PC-3 (cell line): ENCODE results near the gene FOXN3. TPM values are rescaled to one million over a fixed set of nuclear protein-coding genes. Genes with fewer than 3 reads are reported as not detected.

Source experiments
- ATAC-seq: fragments of 200-7000 bp; cut with Tn5 transposase; 2 replicates; pipeline ENCODE4 v1.9.1; 2020; ENCODE audit warnings: mild to moderate bottlenecking, moderate library complexity
- BruUV-seq: library from RNA; stranded (reverse); fragments of 400-500 nt; replicated peaks from 2 replicates; lab custom pipeline; 2021; lab: Mats Ljungman, UMichigan
- CTCF ChIA-PET: fragments of 300-600 bp; sonication (Branson Sonifier 250); formaldehyde crosslinking; loops from one replicate; lab custom pipeline; 2022; ENCODE audit warnings: antibody characterized with exemption; lab: Charles Lee
- POLR2A ChIA-PET: fragments of 300-600 bp; sonication (Branson Sonifier 250); formaldehyde crosslinking; loops from one replicate; lab custom pipeline; 2022; ENCODE audit warnings: antibody characterized with exemption; ENCODE audit not compliant: unreplicated experiment; lab: Charles Lee
- DNase-seq: peaks from one replicate; pipeline ENCODE4 v3.0.0-alpha.2; 2015
- H2AFZ ChIP-seq: fragments of 300-600 bp; sonication (generic); 2 replicates; pipeline ENCODE4 v1.6.0; 2016; ENCODE audit warnings: antibody characterized with exemption, low read length
- H3F3A ChIP-seq: fragments of 300-600 bp; sonication (generic); one replicate; pipeline ENCODE4 v1.6.0; 2017; ENCODE audit warnings: antibody characterized with exemption, low read length, control low read depth, mild to moderate bottlenecking; ENCODE audit not compliant: unreplicated experiment
- H3K27ac ChIP-seq: fragments of 300-600 bp; sonication (generic); 2 replicates; pipeline ENCODE4 v1.5.1; 2016; ENCODE audit warnings: mild to moderate bottlenecking, low read length
- H3K27me3 ChIP-seq: fragments of 300-600 bp; sonication (generic); 2 replicates; pipeline ENCODE4 v1.6.1; 2016; ENCODE audit warnings: low read length, mixed read lengths
- H3K36me3 ChIP-seq: fragments of 300-600 bp; sonication (generic); 2 replicates; pipeline ENCODE4 v1.6.1; 2016; ENCODE audit warnings: low read depth, mixed run types, low read length, mixed read lengths
- H3K4me1 ChIP-seq: fragments of 300-600 bp; sonication (generic); 2 replicates; pipeline ENCODE4 v1.5.1; 2016; ENCODE audit warnings: low read length; ENCODE audit not compliant: insufficient read depth
- H3K4me2 ChIP-seq: fragments of 300-600 bp; sonication (generic); 2 replicates; pipeline ENCODE4 v1.6.0; 2016; ENCODE audit warnings: low read length
- H3K4me3 ChIP-seq: fragments of 300-600 bp; sonication (generic); 2 replicates; pipeline ENCODE4 v1.5.1; 2016; ENCODE audit warnings: mild to moderate bottlenecking, low read length, mixed read lengths
- H3K79me2 ChIP-seq: fragments of 300-600 bp; sonication (generic); 2 replicates; pipeline ENCODE4 v1.6.1; 2017; ENCODE audit warnings: low read length, mixed read lengths
- H3K9ac ChIP-seq: fragments of 300-600 bp; sonication (generic); 2 replicates; pipeline ENCODE4 v1.6.0; 2016; ENCODE audit warnings: mild to moderate bottlenecking, low read length
- H3K9me2 ChIP-seq: fragments of 300-600 bp; sonication (generic); replicated peaks from 2 replicates; pipeline ENCODE4 v1.6.1; 2016; ENCODE audit warnings: mixed run types, low read length, mixed read lengths
- H3K9me3 ChIP-seq: fragments of 300-600 bp; sonication (generic); 2 replicates; pipeline ENCODE4 v1.6.1; 2016; ENCODE audit warnings: low read length, mixed read lengths
- H4K20me1 ChIP-seq: fragments of 300-600 bp; sonication (generic); 2 replicates; pipeline ENCODE4 v1.6.1; 2016; ENCODE audit warnings: low read length, mixed read lengths
- CTCF ChIP-seq: fragments of 300-600 bp; sonication (generic); conservative IDR thresholded peaks from 2 replicates; pipeline ENCODE4 v1.5.1; 2017; ENCODE audit warnings: antibody characterized with exemption, low read depth, mild to moderate bottlenecking, low read length
- EZH2 ChIP-seq: fragments of 300-600 bp; sonication (generic); IDR thresholded peaks from one replicate; pipeline ENCODE4 v1.6.1; 2017; ENCODE audit warnings: antibody characterized with exemption, mild to moderate bottlenecking, low read length; ENCODE audit not compliant: unreplicated experiment
- EZH2phosphoT487 ChIP-seq: fragments of 300-600 bp; sonication (generic); IDR thresholded peaks from 2 replicates; pipeline ENCODE4 v1.6.1; 2018; ENCODE audit warnings: mild to moderate bottlenecking, antibody characterized with exemption, low read length, borderline replicate concordance
- intact Hi-C: fragments of 100-400 bp; cut with micrococcal nuclease; formaldehyde crosslinking; loops from 2 replicates; pipeline ENCODE4 v1.9.0; 2023
- total RNA-seq: library from RNA; depleted of rRNA; stranded (reverse); fragments of >200 nt; gene quantifications from 2 replicates; pipeline ENCODE4 v1.2.3, GENCODE V29; 2014

The FOXN3 gene
- total RNA-seq, 1 experiment from 2014 or later: 13.3 TPM

- no peaks in the 10 kb centered on the region for H4K20me1 ChIP-seq
- ChIA-PET POLR2A (no interaction called here), CTCF (no interaction called here)
- no peak for DNase-seq
- no peak overlapping the region for H2AFZ ChIP-seq
- no peak for ATAC-seq
- no peaks in the 10 kb centered on the region for H3K79me2 ChIP-seq
- intact Hi-C loops: no loop called here
- H3K9me3 ChIP-seq: no peaks in the 10 kb centered on the region
- H3K36me3 ChIP-seq: no peaks in the 10 kb centered on the region
- no peaks in the 10 kb centered on the region for H3F3A ChIP-seq
- no peaks in the 10 kb centered on the region for H3K27me3 ChIP-seq
- BruUV-seq: no TSS peak
- H3K27ac ChIP-seq: no peak overlapping the region
- H3K9me2 ChIP-seq: no peaks in the 10 kb centered on the region
- peaks cover 2% of the 10 kb centered on the region for H3K4me1 ChIP-seq
- no peak for TF ChIP-seq EZH2phosphoT487
- TF ChIP-seq CTCF: no peak
- TF ChIP-seq EZH2: no peak
- no peak overlapping the region for H3K4me3 ChIP-seq
- H3K9ac ChIP-seq: no peak overlapping the region
- no peak overlapping the region for H3K4me2 ChIP-seq
These were observed 124.3 kb downstream of the FOXN3 start for GRCh38 chr14:89292579-89293313.

GRCh38 chr14:89291351-89291940, 125.6 kb downstream of the FOXN3 start:
- BruUV-seq: no TSS peak
- POLR2A ChIA-PET: no interaction called here

More at GRCh38 chr14:89291351-89291940, 125.6 kb downstream of the FOXN3 start:
- TF ChIP-seq EZH2phosphoT487 (no peak), CTCF (no peak), EZH2 (no peak)
- no peaks in the 10 kb centered on the region for H3F3A ChIP-seq
- DNase-seq: no peak
- no peaks in the 10 kb centered on the region for H3K79me2 ChIP-seq
- no peaks in the 10 kb centered on the region for H3K4me1 ChIP-seq
- H3K27me3 ChIP-seq: no peaks in the 10 kb centered on the region
- H4K20me1 ChIP-seq: no peaks in the 10 kb centered on the region
- CTCF ChIA-PET: no interaction called here
- no peak overlapping the region for H3K4me3 ChIP-seq
- H3K9ac ChIP-seq: no peak overlapping the region
- ATAC-seq: no peak
- H3K4me2 ChIP-seq: no peak overlapping the region
- no peaks in the 10 kb centered on the region for H3K9me3 ChIP-seq
- no peaks in the 10 kb centered on the region for H3K36me3 ChIP-seq
- no peak overlapping the region for H3K27ac ChIP-seq
- H2AFZ ChIP-seq: no peak overlapping the region
- intact Hi-C loops: no loop called here
- H3K9me2 ChIP-seq: no peaks in the 10 kb centered on the region
